ENCODE measurements around the gene NCDN.

Gene NCDN

DNA sequence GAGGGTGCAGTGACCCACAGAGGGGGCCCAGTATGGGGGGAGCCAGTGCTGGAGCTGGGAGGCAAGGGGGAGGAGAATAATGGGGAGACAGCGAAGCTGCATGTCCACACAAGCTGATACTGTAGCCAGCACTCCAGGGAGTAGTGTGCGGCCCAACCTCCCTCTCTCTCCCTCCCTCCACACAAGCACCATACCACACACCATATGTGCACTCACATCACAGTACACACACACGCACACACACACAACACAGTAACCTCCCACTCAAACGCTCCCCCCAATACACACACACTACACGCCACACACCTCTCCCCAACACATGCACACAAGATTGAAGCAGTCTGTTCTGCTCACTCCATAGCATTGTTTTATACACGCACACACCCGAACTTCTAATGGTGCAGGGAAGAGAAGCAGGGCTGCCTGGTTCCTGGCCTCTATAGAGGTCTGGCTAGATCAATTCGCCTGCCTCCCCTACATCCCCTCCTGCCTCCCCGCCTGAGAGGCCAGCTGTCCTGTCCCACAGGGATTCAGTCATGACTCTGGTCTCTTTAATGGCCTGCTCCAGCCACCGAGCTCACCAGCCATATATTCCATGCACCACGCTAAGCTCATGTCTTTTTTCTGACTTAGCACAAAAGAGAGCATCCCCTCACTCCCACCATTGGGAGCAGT is 3.8 kb downstream of the NCDN start:
- Histone ChIP-seq H2AFZ (ENCODE audit: low read depth, low read length) (no peak overlapping the region), H3K27me3 (ENCODE audit: insufficient read depth, low read length, poor library complexity) (no peaks in the 10 kb centered on the region), H3K36me3 (ENCODE audit: insufficient read depth, low read length) (peaks cover 40% of the 10 kb centered on the region), H3K4me1 (ENCODE audit: insufficient read depth, low read length) (peaks cover 18% of the 10 kb centered on the region), H3K9ac (ENCODE audit: low read depth, low read length) (no peak overlapping the region), H4K20me1 (ENCODE audit: insufficient read depth, low read length) (peaks cover 7% of the 10 kb centered on the region), H3K9me3 (ENCODE audit: insufficient read depth, low read length, severe bottlenecking) (no peaks in the 10 kb centered on the region), H3K4me3 (ENCODE audit: low read depth in 1 of 2, low read length in 2 of 2) (no peak overlapping the region), H3K79me2 (ENCODE audit: insufficient read depth, low read length) (peaks cover 15% of the 10 kb centered on the region), H3K27ac (ENCODE audit: low read length) (no peak overlapping the region; the same call in 1 of the 2 replicates), H3K4me2 (ENCODE audit: insufficient read depth, low read length) (no peak overlapping the region; the same call in 1 of the 2 replicates)
- TF ChIP-seq, protein P1, sequence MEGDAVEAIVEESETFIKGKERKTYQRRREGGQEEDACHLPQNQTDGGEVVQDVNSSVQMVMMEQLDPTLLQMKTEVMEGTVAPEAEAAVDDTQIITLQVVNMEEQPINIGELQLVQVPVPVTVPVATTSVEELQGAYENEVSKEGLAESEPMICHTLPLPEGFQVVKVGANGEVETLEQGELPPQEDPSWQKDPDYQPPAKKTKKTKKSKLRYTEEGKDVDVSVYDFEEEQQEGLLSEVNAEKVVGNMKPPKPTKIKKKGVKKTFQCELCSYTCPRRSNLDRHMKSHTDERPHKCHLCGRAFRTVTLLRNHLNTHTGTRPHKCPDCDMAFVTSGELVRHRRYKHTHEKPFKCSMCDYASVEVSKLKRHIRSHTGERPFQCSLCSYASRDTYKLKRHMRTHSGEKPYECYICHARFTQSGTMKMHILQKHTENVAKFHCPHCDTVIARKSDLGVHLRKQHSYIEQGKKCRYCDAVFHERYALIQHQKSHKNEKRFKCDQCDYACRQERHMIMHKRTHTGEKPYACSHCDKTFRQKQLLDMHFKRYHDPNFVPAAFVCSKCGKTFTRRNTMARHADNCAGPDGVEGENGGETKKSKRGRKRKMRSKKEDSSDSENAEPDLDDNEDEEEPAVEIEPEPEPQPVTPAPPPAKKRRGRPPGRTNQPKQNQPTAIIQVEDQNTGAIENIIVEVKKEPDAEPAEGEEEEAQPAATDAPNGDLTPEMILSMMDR (IDR thresholded peaks at IDR 0.05; ENCODE audit: borderline replicate concordance, extremely low read depth, low read length, poor library complexity, severe bottlenecking) = no peak
- no peak for TF ChIP-seq EZH2 (IDR thresholded peaks at IDR 0.05; ENCODE audit: borderline replicate concordance, low read depth, low read length, severe bottlenecking)
- DNase-seq (no peak), ATAC-seq (ENCODE audit: insufficient read depth, low read depth) (no peak)

DNA sequence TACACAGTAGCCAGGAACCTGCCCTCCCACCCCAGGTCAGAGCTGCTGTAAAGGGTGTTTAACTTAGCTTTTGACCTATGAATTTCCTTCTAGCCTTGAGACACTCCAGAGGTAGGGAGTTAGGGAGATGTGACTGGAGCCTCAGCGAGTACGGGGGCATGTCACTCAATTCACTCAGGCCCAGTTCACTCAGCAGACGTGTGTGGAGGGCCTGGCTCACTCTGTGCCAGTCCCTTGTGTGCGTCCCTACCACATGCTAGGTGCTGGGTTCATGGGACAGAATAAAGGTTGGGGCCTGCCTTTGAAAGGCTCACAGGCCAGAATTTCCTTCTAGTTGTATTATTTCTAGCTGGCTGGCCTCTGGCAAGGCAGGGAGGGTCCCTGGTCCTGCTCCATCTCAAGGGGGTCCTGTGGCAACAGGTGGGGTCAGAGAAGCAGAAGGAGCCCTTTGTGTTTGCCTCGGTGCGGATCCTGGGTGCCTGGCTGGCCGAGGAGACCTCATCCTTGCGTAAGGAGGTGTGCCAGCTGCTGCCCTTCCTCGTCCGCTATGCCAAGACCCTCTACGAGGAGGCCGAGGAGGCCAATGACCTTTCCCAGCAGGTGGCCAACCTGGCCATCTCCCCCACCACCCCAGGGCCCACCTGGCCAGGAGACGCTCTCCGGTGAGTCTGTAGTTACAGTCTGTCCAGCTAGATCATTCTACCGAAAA is 4.5 kb downstream of the NCDN start:
- Histone ChIP-seq H3K9me3 (ENCODE audit: insufficient read depth, low read length, severe bottlenecking) (no peaks in the 10 kb centered on the region), H3K4me3 (ENCODE audit: low read depth in 1 of 2, low read length in 2 of 2) (no peak overlapping the region), H3K4me1 (ENCODE audit: insufficient read depth, low read length) (peaks cover 14% of the 10 kb centered on the region), H3K9ac (ENCODE audit: low read depth, low read length) (no peak overlapping the region), H4K20me1 (ENCODE audit: insufficient read depth, low read length) (peaks cover 7% of the 10 kb centered on the region), H3K27ac (ENCODE audit: low read length) (no peak overlapping the region), H3K36me3 (ENCODE audit: insufficient read depth, low read length) (peaks cover 47% of the 10 kb centered on the region), H3K79me2 (ENCODE audit: insufficient read depth, low read length) (peaks cover 8% of the 10 kb centered on the region), H3K27me3 (ENCODE audit: insufficient read depth, low read length, poor library complexity) (no peaks in the 10 kb centered on the region), H2AFZ (ENCODE audit: low read depth, low read length) (no peak overlapping the region), H3K4me2 (ENCODE audit: insufficient read depth, low read length) (no peak overlapping the region)
- ATAC-seq (ENCODE audit: insufficient read depth, low read depth) (no peak), DNase-seq (no peak)
- TF ChIP-seq, protein P1 (IDR thresholded peaks at IDR 0.05; ENCODE audit: borderline replicate concordance, extremely low read depth, low read length, poor library complexity, severe bottlenecking) = no peak
- no peak for TF ChIP-seq EZH2 (IDR thresholded peaks at IDR 0.05; ENCODE audit: borderline replicate concordance, low read depth, low read length, severe bottlenecking)

DNA sequence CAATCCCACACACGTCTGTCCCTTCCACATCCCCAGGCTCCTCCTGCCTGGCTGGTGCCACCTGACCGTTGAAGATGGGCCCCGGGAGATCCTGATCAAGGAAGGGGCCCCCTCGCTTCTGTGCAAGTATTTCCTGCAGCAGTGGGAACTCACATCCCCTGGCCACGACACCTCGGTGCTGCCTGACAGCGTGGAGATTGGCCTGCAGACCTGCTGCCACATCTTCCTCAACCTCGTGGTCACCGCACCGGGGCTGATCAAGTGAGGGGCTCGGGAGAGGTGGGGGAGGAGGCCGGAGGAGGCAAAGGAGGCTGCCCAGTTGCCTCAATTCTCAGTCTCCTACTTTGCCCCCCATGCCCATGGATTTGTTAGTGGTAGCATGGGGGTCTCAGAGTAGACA is 5.6 kb downstream of the NCDN start:
- H3K79me2 ChIP-seq (ENCODE audit: insufficient read depth, low read length) = peaks cover under 1% of the 10 kb centered on the region
- TF ChIP-seq EZH2 (IDR thresholded peaks at IDR 0.05; ENCODE audit: borderline replicate concordance, low read depth, low read length, severe bottlenecking) = no peak
- TF ChIP-seq, protein P1 (IDR thresholded peaks at IDR 0.05; ENCODE audit: borderline replicate concordance, extremely low read depth, low read length, poor library complexity, severe bottlenecking) = no peak
- no peak overlapping the region for H3K9ac ChIP-seq (ENCODE audit: low read depth, low read length)
- peaks cover 7% of the 10 kb centered on the region for H4K20me1 ChIP-seq (ENCODE audit: insufficient read depth, low read length)
- H3K4me2 ChIP-seq (ENCODE audit: insufficient read depth, low read length) = no peak overlapping the region
- H3K4me3 ChIP-seq (ENCODE audit: low read depth in 1 of 2, low read length in 2 of 2) = no peak overlapping the region
- DNase-seq = no peak
- no peak for ATAC-seq (ENCODE audit: insufficient read depth, low read depth)
- peaks cover 11% of the 10 kb centered on the region for H3K4me1 ChIP-seq (ENCODE audit: insufficient read depth, low read length)
- no peak overlapping the region for H3K27ac ChIP-seq (ENCODE audit: low read length)
- H3K36me3 ChIP-seq (ENCODE audit: insufficient read depth, low read length) = peaks cover 47% of the 10 kb centered on the region
- H3K27me3 ChIP-seq (ENCODE audit: insufficient read depth, low read length, poor library complexity) = no peaks in the 10 kb centered on the region
- no peaks in the 10 kb centered on the region for H3K9me3 ChIP-seq (ENCODE audit: insufficient read depth, low read length, severe bottlenecking)
- no peak overlapping the region for H2AFZ ChIP-seq (ENCODE audit: low read depth, low read length)
